WTC11 (cell line): ENCODE results near the gene COL18A1. TPM values are rescaled to one million over a fixed set of nuclear protein-coding genes. Genes with fewer than 3 reads are reported as not detected.
"Not testable (repeated sequence)": the region's sequence is repeated elsewhere in the genome, so short reads cannot be mapped to it uniquely, and the experiment has no call there.

Experiments used
- ATAC-seq: fragments of 200-7000 bp; cut with Tn5 transposase; 2 replicates; pipeline ENCODE4 v1.10.0; 2021; ENCODE audit warnings: mild to moderate bottlenecking, moderate library complexity
- CTCF ChIA-PET: fragments of 300-600 bp; sonication (Branson Sonifier 250); formaldehyde crosslinking; loops from one replicate; lab custom pipeline; 2021; ENCODE audit warnings: antibody characterized with exemption; lab: Charles Lee
- POLR2A ChIA-PET: fragments of 350-600 bp; sonication (Branson Sonifier 250); formaldehyde crosslinking; loops from one replicate; lab custom pipeline; 2021; ENCODE audit warnings: antibody characterized with exemption; lab: Charles Lee
- DNase-seq: peaks from one replicate; pipeline ENCODE4 v3.0.0; 2021; ENCODE audit warnings: low spot score
- H3K27ac Mint-ChIP-seq: 2 replicates; pipeline ENCODE4 v1.8.0; 2021; ENCODE audit warnings: mixed read lengths
- H3K27me3 Mint-ChIP-seq: 2 replicates; pipeline ENCODE4 v1.8.0; 2021; ENCODE audit warnings: low read depth, mild to moderate bottlenecking, moderate library complexity, mixed read lengths
- H3K36me3 Mint-ChIP-seq: 2 replicates; pipeline ENCODE4 v1.8.0; 2021; ENCODE audit warnings: mixed read lengths
- H3K4me1 Mint-ChIP-seq: 2 replicates; pipeline ENCODE4 v1.8.0; 2022; ENCODE audit warnings: mixed read lengths
- H3K4me3 Mint-ChIP-seq: 2 replicates; pipeline ENCODE4 v1.8.0; 2021; ENCODE audit warnings: mild to moderate bottlenecking, moderate library complexity, mixed read lengths
- H3K9me3 Mint-ChIP-seq: 2 replicates; pipeline ENCODE4 v1.8.0; 2021; ENCODE audit warnings: mixed read lengths
- CREB1 ChIP-seq: sonication (generic); formaldehyde crosslinking; IDR thresholded peaks from 2 replicates; pipeline ENCODE4 v1.8.0; 2023; ENCODE audit warnings: mild to moderate bottlenecking, missing genetic modification reagents
- GRHL2 ChIP-seq: fragments of 250-450 bp; sonication (Bioruptor Pico); IDR thresholded peaks from 2 replicates; pipeline ENCODE4 v1.8.0; 2022; ENCODE audit warnings: mild to moderate bottlenecking, moderate library complexity; ENCODE audit not compliant: insufficient replicate concordance, severe bottlenecking
- NFYB ChIP-seq: sonication (generic); formaldehyde crosslinking; conservative IDR thresholded peaks from 2 replicates; pipeline ENCODE4 v1.8.0; 2022; ENCODE audit warnings: low read depth, missing genetic modification reagents
- NR2C2 ChIP-seq: sonication (generic); formaldehyde crosslinking; IDR thresholded peaks from 2 replicates; pipeline ENCODE4 v1.8.0; 2022; ENCODE audit warnings: mild to moderate bottlenecking, missing genetic modification reagents
- NR3C1 ChIP-seq: sonication (generic); formaldehyde crosslinking; conservative IDR thresholded peaks from 2 replicates; pipeline ENCODE4 v1.8.1; 2023; ENCODE audit warnings: low read depth, mild to moderate bottlenecking, missing genetic modification reagents
- SMAD4 ChIP-seq: sonication (generic); formaldehyde crosslinking; IDR thresholded peaks from 2 replicates; pipeline ENCODE4 v1.8.0; 2022; ENCODE audit warnings: mild to moderate bottlenecking, missing genetic modification reagents
- SP1 ChIP-seq: sonication (generic); formaldehyde crosslinking; conservative IDR thresholded peaks from 2 replicates; pipeline ENCODE4 v1.8.1; 2022; ENCODE audit warnings: missing genetic modification reagents
- TCF7 ChIP-seq: sonication (generic); formaldehyde crosslinking; IDR thresholded peaks from 2 replicates; pipeline ENCODE4 v1.8.0; 2022; ENCODE audit warnings: mild to moderate bottlenecking, low read depth, missing genetic modification reagents, moderate library complexity
- ZNF423 ChIP-seq: fragments of 250-450 bp; sonication (Bioruptor Pico); IDR thresholded peaks from 2 replicates; pipeline ENCODE4 v2.1.2; 2022; ENCODE audit warnings: mild to moderate bottlenecking, moderate library complexity
- total RNA-seq: library from RNA; stranded (reverse); gene quantifications from 3 replicates; pipeline ENCODE4 v1.2.3, GENCODE V29; 2021
- TF ChIP-seq, protein P1 (sequence below): sonication (generic); formaldehyde crosslinking; IDR thresholded peaks from 2 replicates; pipeline ENCODE4 v1.8.0; 2022; ENCODE audit warnings: missing genetic modification reagents
- TF ChIP-seq, protein P2 (sequence below): fragments of 250-450 bp; sonication (Bioruptor Pico); IDR thresholded peaks from 2 replicates; pipeline ENCODE4 v1.9.0; 2021; ENCODE audit warnings: mild to moderate bottlenecking, borderline replicate concordance
- TF ChIP-seq, protein P3 (sequence below): sonication (generic); formaldehyde crosslinking; IDR thresholded peaks from 2 replicates; pipeline ENCODE4 v1.8.1; 2023; ENCODE audit warnings: mild to moderate bottlenecking, missing genetic modification reagents, moderate library complexity
- TF ChIP-seq, protein P4 (sequence below): sonication (generic); formaldehyde crosslinking; IDR thresholded peaks from 2 replicates; pipeline ENCODE4 v1.8.1; 2023; ENCODE audit warnings: mild to moderate bottlenecking, missing genetic modification reagents, moderate library complexity
- TF ChIP-seq, protein P5 (sequence below): sonication (generic); formaldehyde crosslinking; IDR thresholded peaks from 2 replicates; pipeline ENCODE4 v1.8.0; 2023; ENCODE audit warnings: missing genetic modification reagents

The COL18A1 gene
- total RNA-seq, 1 experiment from 2014 or later: 231 TPM

DNA sequence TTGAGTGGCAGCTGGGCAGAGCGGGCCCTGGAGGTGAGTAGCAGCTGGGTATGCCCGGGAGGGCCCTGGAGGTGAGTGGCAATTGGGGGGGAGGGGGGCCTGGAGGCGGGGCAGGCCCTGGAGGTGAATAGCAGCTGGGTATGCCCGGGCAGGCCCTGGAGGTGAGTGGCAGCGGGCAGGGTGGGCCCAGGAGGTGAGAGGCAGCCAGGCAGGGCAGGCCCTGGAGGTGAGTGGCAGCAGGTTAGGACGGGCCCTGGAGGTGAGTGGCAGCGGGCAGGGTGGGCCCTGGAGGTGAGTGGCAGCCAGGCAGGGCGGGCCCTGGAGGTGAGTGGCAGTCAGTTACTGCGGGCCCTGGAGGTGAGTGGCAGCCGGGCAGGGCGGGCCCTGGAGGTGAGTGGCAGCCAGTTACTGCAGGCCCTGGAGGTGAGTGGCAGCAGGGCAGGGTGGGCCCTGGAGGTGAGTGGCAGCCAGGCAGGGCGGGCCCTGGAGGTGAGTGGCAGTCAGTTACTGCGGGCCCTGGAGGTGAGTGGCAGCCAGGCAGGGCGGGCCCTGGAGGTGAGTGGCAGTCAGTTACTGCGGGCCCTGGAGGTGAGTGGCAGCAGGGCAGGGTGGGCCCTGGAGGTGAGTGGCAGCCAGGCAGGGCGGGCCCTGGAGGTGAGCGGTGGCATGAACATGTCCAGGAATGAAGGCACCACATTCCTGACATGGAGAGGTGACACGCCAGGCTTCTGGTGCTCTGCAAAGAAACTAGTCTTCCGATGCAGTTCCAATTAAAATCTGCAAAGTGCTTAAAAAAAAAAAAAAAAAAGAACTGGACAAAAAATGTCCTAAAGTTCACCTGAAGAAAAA lies 122.4 kb downstream of the COL18A1 start:
- H3K4me1 Mint-ChIP-seq: not testable (repeated sequence)
- DNase-seq: peak; percentile 74
- CTCF ChIA-PET: interaction anchor here (0.7 to 1.0 kb wide), 2 partner anchors 112 to 389 kb away, joined by 3 read pairs; no protein-coding TSS in a partner anchor

DNA sequence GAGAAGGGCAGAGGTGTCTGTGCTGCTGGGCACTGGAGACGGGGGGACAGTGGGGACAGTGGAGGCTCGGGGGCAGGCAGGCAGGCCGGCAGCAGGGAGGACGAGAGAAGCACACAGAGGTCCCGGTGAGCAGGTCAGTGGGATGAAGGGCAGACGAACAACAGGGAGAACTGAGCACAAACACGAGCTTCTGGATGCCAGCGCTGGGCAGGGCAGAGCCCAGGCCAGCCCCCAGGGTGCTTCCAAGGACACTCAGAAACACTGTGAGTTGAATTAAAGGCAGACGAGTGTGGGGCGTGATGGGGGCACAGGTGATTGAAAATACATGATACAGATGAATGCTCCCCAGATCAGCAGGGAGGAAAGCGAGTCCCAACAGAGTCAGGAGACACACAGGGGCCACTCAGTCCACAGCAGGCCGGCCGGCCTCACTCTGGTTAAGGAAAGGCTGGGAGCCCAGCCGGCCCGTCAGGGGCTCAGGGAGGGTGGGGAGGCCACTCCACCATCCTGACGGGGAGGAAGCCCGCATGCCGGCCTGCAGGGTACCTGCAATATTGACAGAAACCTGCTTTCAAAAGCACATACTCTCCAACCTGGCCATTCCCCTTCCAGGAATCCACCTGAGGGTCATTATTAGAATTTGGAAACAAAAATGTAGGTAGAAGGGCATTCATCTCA lies 123.2 kb downstream of the COL18A1 start:
- Mint-ChIP-seq H3K27me3 (no peaks in the 10 kb centered on the region), H3K9me3 (no peaks in the 10 kb centered on the region), H3K36me3 (peaks cover 20% of the 10 kb centered on the region), H3K4me1 (0 out of 2 replicates have a peak, but pooled peaks cover 4% of the 10 kb centered on the region), H3K4me3 (no peak overlapping the region), H3K27ac (no peak overlapping the region)
- ChIA-PET POLR2A (no interaction called here), CTCF (interaction anchor here (0.7 kb wide), 1 partner anchor 111 kb away, joined by 3 read pairs; no protein-coding TSS in a partner anchor)
- no peak for TF ChIP-seq CREB1 (CRISPR knock-in tag)
- TF ChIP-seq, protein P1, sequence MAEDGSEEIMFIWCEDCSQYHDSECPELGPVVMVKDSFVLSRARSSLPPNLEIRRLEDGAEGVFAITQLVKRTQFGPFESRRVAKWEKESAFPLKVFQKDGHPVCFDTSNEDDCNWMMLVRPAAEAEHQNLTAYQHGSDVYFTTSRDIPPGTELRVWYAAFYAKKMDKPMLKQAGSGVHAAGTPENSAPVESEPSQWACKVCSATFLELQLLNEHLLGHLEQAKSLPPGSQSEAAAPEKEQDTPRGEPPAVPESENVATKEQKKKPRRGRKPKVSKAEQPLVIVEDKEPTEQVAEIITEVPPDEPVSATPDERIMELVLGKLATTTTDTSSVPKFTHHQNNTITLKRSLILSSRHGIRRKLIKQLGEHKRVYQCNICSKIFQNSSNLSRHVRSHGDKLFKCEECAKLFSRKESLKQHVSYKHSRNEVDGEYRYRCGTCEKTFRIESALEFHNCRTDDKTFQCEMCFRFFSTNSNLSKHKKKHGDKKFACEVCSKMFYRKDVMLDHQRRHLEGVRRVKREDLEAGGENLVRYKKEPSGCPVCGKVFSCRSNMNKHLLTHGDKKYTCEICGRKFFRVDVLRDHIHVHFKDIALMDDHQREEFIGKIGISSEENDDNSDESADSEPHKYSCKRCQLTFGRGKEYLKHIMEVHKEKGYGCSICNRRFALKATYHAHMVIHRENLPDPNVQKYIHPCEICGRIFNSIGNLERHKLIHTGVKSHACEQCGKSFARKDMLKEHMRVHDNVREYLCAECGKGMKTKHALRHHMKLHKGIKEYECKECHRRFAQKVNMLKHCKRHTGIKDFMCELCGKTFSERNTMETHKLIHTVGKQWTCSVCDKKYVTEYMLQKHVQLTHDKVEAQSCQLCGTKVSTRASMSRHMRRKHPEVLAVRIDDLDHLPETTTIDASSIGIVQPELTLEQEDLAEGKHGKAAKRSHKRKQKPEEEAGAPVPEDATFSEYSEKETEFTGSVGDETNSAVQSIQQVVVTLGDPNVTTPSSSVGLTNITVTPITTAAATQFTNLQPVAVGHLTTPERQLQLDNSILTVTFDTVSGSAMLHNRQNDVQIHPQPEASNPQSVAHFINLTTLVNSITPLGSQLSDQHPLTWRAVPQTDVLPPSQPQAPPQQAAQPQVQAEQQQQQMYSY (CRISPR knock-in tag): no peak
- TF ChIP-seq, protein P2, sequence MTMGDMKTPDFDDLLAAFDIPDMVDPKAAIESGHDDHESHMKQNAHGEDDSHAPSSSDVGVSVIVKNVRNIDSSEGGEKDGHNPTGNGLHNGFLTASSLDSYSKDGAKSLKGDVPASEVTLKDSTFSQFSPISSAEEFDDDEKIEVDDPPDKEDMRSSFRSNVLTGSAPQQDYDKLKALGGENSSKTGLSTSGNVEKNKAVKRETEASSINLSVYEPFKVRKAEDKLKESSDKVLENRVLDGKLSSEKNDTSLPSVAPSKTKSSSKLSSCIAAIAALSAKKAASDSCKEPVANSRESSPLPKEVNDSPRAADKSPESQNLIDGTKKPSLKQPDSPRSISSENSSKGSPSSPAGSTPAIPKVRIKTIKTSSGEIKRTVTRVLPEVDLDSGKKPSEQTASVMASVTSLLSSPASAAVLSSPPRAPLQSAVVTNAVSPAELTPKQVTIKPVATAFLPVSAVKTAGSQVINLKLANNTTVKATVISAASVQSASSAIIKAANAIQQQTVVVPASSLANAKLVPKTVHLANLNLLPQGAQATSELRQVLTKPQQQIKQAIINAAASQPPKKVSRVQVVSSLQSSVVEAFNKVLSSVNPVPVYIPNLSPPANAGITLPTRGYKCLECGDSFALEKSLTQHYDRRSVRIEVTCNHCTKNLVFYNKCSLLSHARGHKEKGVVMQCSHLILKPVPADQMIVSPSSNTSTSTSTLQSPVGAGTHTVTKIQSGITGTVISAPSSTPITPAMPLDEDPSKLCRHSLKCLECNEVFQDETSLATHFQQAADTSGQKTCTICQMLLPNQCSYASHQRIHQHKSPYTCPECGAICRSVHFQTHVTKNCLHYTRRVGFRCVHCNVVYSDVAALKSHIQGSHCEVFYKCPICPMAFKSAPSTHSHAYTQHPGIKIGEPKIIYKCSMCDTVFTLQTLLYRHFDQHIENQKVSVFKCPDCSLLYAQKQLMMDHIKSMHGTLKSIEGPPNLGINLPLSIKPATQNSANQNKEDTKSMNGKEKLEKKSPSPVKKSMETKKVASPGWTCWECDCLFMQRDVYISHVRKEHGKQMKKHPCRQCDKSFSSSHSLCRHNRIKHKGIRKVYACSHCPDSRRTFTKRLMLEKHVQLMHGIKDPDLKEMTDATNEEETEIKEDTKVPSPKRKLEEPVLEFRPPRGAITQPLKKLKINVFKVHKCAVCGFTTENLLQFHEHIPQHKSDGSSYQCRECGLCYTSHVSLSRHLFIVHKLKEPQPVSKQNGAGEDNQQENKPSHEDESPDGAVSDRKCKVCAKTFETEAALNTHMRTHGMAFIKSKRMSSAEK (CRISPR knock-in tag): no peak
- no peak for TF ChIP-seq ZNF423
- TF ChIP-seq NR2C2: no peak
- TF ChIP-seq, protein P3, sequence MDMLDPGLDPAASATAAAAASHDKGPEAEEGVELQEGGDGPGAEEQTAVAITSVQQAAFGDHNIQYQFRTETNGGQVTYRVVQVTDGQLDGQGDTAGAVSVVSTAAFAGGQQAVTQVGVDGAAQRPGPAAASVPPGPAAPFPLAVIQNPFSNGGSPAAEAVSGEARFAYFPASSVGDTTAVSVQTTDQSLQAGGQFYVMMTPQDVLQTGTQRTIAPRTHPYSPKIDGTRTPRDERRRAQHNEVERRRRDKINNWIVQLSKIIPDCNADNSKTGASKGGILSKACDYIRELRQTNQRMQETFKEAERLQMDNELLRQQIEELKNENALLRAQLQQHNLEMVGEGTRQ (CRISPR knock-in tag): no peak
- TF ChIP-seq TCF7 (CRISPR knock-in tag): no peak
- TF ChIP-seq, protein P4, sequence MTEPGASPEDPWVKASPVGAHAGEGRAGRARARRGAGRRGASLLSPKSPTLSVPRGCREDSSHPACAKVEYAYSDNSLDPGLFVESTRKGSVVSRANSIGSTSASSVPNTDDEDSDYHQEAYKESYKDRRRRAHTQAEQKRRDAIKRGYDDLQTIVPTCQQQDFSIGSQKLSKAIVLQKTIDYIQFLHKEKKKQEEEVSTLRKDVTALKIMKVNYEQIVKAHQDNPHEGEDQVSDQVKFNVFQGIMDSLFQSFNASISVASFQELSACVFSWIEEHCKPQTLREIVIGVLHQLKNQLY (CRISPR knock-in tag): no peak
- TF ChIP-seq NR3C1: no peak
- TF ChIP-seq, protein P5, sequence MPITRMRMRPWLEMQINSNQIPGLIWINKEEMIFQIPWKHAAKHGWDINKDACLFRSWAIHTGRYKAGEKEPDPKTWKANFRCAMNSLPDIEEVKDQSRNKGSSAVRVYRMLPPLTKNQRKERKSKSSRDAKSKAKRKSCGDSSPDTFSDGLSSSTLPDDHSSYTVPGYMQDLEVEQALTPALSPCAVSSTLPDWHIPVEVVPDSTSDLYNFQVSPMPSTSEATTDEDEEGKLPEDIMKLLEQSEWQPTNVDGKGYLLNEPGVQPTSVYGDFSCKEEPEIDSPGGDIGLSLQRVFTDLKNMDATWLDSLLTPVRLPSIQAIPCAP: no peak
- no peak for TF ChIP-seq SP1
- TF ChIP-seq GRHL2: no peak
- no peak for TF ChIP-seq SMAD4 (CRISPR knock-in tag)
- ATAC-seq (no peak), DNase-seq (peak; percentile 10)

More for the DNA sequence above, 122.4 kb downstream of the COL18A1 start:
- H3K4me3 Mint-ChIP-seq, H3K9me3 Mint-ChIP-seq, H3K27me3 Mint-ChIP-seq, POLR2A ChIA-PET, H3K27ac Mint-ChIP-seq: not testable (repeated sequence)
- peak; percentile 65 for ATAC-seq
- H3K36me3 Mint-ChIP-seq: peaks cover 27% of the 10 kb centered on the region
- TF ChIP-seq NFYB (peak; percentile 39; the same call in 1 of the 2 replicates), SP1 (peak; percentile 47)
